Stimulated activated naive CD8-positive, alpha-beta T cell treated with anti-CD3 and anti-CD28 coated beads, Interleukin-15, amount 100 ng/mL, for 72 hours (primary cell): ENCODE data around the gene SYNGAP1.

Source experiments
- ATAC-seq: fragments of 150-1000 bp; cut with Tn5 transposase; 2 replicates; pipeline ENCODE4 v1.10.0; 2021; ENCODE audit warnings: mild to moderate bottlenecking, moderate library complexity
- DNase-seq, 2 donors: peaks; one replicate each; pipeline ENCODE4 v3.0.0; 2021 to 2022
- H3K27ac Mint-ChIP-seq, 2 donors: one replicate each; pipeline ENCODE4 v1.8.0; 2022; ENCODE audit warnings: mild to moderate bottlenecking in 2 of 2, mixed read lengths in 2 of 2, moderate library complexity in 2 of 2
- H3K27me3 Mint-ChIP-seq: one replicate; pipeline ENCODE4 v1.8.0; 2022; ENCODE audit warnings: mixed read lengths
- H3K4me1 Mint-ChIP-seq: one replicate; pipeline ENCODE4 v1.8.0; 2022; ENCODE audit warnings: mild to moderate bottlenecking, mixed read lengths
- H3K4me3 Mint-ChIP-seq, 2 donors: one replicate each; pipeline ENCODE4 v1.8.0; 2022; ENCODE audit warnings: mild to moderate bottlenecking in 2 of 2, mixed read lengths in 2 of 2, moderate library complexity in 1 of 2
- H3K9me3 Mint-ChIP-seq, 2 donors: one replicate each; pipeline ENCODE4 v1.8.0; 2022; ENCODE audit warnings: mixed read lengths in 2 of 2

The SYNGAP1 gene

DNA sequence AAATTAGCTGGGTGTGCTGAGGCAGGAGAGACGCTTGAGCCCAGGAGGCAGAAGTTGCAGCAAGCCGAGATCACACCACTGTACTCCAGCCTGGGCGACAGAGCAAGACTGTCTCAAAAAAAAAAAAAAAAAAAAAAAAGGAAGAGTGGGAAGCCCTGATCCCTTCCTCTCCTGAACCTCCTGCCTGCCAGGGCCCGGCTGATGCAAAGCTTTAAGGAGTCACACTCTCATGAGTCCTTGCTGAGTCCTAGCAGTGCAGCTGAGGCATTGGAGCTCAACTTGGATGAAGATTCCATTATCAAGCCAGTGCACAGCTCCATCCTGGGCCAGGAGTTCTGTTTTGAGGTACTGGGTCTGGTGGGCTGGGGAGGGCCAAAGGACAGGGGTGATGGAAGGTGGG, 15.1 kb downstream of the SYNGAP1 start:
- DNase-seq (no peak), ATAC-seq (no peak)
- peak overlapping the region in 1 of 2 donors; percentile 7 for H3K27ac Mint-ChIP-seq
- H3K4me1 Mint-ChIP-seq = peaks cover 39% of the 10 kb centered on the region
- no peak overlapping the region for H3K4me3 Mint-ChIP-seq
- no peaks in the 10 kb centered on the region for H3K9me3 Mint-ChIP-seq
- no peaks in the 10 kb centered on the region for H3K27me3 Mint-ChIP-seq

DNA sequence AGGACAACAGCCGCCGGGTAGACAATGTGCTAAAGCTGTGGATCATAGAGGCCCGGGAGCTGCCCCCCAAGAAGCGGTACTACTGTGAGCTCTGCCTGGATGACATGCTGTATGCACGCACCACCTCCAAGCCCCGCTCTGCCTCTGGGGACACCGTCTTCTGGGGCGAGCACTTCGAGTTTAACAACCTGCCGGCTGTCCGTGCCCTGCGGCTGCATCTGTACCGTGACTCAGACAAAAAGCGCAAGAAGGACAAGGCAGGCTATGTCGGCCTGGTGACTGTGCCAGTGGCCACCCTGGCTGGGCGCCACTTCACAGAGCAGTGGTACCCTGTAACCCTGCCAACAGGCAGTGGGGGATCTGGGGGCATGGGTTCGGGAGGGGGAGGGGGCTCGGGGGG, 17.8 kb downstream of the SYNGAP1 start:
- H3K4me3 Mint-ChIP-seq = no peak overlapping the region
- H3K27ac Mint-ChIP-seq = no peak overlapping the region
- no peaks in the 10 kb centered on the region for H3K27me3 Mint-ChIP-seq
- DNase-seq (no peak), ATAC-seq (no peak)
- H3K4me1 Mint-ChIP-seq = peaks cover 12% of the 10 kb centered on the region
- no peaks in the 10 kb centered on the region for H3K9me3 Mint-ChIP-seq

DNA sequence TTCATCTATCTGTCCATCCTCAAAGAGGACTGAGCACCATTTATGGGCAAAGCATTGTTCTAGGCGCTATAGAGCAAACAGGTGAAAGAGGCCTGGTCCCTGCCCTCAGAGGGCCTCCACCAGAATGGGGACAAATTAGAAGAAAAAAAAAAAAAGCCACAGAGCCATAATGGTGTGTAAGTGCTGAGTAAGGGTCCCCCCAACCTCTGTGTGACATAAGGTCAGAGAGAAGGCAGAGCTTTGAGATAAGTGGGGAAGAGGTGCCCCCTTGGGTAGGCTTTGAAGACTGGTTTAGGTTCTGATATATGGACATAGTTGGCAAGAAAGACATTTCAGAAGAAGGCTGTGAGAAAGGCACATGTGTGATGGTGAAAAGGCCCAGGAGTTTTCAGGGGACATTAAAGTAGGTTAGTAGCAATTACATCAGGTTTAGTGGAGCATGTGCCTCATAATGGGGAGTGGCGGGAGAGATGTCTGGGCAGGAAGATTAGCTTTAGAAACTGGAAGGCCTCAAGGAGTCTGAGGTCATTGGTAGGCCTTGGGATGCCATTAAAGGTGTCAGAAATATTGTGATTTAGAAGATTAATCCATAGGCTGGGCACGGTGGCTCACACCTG, 19.2 kb downstream of the SYNGAP1 start:
- ATAC-seq (no peak), DNase-seq (no peak)
- H3K4me3 Mint-ChIP-seq = no peak overlapping the region
- no peaks in the 10 kb centered on the region for H3K9me3 Mint-ChIP-seq
- no peaks in the 10 kb centered on the region for H3K27me3 Mint-ChIP-seq
- H3K27ac Mint-ChIP-seq = peak overlapping the region; percentile 7 to 42
- H3K4me1 Mint-ChIP-seq = peaks cover under 1% of the 10 kb centered on the region

DNA sequence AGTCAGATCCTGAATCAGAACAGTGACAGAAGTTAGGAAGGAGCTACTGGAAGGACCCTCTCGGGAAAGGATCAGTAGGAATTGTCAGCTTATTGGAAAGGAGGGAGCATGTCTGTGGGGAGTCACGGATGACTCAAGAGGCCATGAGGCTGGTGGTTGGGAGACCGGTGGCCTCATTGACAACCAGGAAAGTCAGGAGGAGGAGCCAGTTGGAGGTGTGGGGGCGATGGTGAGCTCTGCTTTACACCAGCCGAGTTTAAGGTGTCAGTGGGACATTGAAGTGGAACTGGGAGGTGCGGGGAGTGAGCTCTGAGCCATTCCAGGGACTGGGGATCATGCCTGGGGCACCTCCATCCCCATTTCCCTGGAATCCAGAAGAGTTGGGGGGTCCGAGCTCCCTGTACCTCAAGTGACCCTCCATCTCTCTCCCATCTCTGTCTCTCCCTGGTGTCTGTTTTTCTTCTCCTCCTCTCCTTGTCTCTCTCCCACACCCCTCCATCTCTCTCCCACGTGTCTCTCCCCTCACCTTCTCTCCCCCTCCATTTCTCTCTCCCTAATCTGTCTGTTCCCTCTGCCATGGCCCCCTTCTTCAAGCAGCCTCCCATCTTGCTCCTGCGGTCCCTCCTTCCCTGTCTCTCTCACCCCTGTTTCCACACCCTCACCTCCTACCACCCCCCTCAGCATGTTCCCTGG, 20.2 kb downstream of the SYNGAP1 start:
- Mint-ChIP-seq H3K9me3 (no peaks in the 10 kb centered on the region), H3K27me3 (no peaks in the 10 kb centered on the region), H3K4me3 (no peak overlapping the region), H3K4me1 (no peaks in the 10 kb centered on the region), H3K27ac (no peak overlapping the region)
- DNase-seq (no peak), ATAC-seq (no peak)

DNA sequence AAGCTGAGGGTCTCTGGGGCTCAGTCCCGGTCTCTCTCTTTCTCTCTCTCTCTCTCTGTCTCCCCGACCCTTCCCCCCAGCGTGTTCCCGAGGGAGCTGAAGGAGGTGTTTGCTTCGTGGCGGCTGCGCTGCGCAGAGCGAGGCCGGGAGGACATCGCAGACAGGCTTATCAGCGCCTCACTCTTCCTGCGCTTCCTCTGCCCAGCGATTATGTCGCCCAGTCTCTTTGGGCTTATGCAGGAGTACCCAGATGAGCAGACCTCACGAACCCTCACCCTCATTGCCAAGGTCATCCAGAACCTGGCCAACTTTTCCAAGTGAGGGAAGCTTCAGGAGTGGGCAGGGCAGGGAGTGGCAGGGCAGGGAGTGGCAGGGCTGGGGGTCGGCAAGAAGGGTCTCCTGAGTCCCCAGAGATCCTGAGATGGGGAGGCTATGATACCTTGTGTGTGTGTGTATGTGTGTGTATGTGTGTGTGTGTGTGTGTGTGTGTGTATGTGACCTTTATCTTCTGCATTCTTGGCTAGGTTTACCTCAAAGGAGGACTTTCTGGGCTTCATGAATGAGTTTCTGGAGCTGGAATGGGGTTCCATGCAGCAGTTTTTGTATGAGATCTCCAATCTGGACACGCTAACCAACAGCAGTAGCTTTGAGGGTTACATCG, 20.9 kb downstream of the SYNGAP1 start:
- H3K27ac Mint-ChIP-seq = no peak overlapping the region
- H3K4me3 Mint-ChIP-seq = no peak overlapping the region
- H3K27me3 Mint-ChIP-seq = no peaks in the 10 kb centered on the region
- H3K9me3 Mint-ChIP-seq = no peaks in the 10 kb centered on the region
- no peak for DNase-seq
- H3K4me1 Mint-ChIP-seq = no peaks in the 10 kb centered on the region
- ATAC-seq = no peak

DNA sequence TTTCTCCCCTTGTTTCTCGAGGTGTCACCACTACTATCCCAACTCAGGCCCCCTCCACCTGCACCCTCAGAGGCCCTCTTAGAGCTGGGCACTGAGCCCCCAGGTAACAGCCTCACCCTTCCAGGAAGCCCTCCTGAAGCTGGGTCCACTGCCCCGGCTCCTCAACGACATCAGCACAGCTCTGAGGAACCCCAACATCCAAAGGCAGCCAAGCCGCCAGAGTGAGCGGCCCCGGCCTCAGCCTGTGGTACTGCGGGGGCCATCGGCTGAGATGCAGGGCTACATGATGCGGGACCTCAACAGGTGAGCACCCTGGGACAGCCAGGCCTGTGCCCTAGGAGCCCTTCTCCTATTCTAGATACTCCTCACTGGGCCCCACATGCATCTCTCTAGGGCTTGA, 21.6 kb downstream of the SYNGAP1 start:
- Mint-ChIP-seq H3K4me1 (no peaks in the 10 kb centered on the region), H3K4me3 (no peak overlapping the region), H3K9me3 (no peaks in the 10 kb centered on the region), H3K27ac (no peak overlapping the region), H3K27me3 (no peaks in the 10 kb centered on the region)
- ATAC-seq (no peak), DNase-seq (no peak)

DNA sequence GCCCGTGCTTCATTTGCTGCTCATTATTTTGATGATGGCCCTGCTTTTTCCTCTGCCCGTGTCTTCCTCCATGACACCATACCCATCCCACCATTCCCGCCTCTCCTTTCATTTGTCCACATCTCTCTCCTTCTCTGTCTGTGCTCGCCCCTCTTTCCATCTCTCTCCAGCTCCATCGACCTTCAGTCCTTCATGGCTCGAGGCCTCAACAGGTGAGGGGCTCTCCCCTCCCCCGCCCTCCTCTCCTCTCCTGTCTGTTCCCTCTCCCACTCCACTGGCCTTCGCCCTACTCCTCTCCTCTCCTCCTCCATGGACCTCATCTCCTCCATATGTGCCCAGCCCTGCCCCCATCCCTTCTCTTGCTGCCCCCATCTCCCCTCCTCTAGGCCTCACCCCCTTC, 22.4 kb downstream of the SYNGAP1 start:
- DNase-seq (no peak), ATAC-seq (no peak)
- no peak overlapping the region for H3K27ac Mint-ChIP-seq
- no peak overlapping the region for H3K4me3 Mint-ChIP-seq
- H3K9me3 Mint-ChIP-seq = no peaks in the 10 kb centered on the region
- no peaks in the 10 kb centered on the region for H3K27me3 Mint-ChIP-seq
- H3K4me1 Mint-ChIP-seq = peaks cover 2% of the 10 kb centered on the region

DNA sequence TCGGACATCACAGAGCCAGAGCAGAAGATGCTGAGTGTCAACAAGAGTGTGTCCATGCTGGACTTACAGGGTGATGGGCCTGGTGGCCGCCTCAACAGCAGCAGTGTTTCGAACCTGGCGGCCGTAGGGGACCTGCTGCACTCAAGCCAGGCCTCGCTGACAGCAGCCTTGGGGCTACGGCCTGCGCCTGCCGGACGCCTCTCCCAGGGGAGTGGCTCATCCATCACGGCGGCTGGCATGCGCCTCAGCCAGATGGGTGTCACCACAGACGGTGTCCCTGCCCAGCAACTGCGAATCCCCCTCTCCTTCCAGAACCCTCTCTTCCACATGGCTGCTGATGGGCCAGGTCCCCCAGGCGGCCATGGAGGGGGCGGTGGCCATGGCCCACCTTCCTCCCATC, 23.2 kb downstream of the SYNGAP1 start:
- Mint-ChIP-seq H3K4me1 (peaks cover 9% of the 10 kb centered on the region), H3K27me3 (no peaks in the 10 kb centered on the region), H3K4me3 (no peak overlapping the region), H3K9me3 (no peaks in the 10 kb centered on the region), H3K27ac (peak overlapping the region in 1 of 2 donors; percentile 50)
- DNase-seq (no peak), ATAC-seq (no peak)

DNA sequence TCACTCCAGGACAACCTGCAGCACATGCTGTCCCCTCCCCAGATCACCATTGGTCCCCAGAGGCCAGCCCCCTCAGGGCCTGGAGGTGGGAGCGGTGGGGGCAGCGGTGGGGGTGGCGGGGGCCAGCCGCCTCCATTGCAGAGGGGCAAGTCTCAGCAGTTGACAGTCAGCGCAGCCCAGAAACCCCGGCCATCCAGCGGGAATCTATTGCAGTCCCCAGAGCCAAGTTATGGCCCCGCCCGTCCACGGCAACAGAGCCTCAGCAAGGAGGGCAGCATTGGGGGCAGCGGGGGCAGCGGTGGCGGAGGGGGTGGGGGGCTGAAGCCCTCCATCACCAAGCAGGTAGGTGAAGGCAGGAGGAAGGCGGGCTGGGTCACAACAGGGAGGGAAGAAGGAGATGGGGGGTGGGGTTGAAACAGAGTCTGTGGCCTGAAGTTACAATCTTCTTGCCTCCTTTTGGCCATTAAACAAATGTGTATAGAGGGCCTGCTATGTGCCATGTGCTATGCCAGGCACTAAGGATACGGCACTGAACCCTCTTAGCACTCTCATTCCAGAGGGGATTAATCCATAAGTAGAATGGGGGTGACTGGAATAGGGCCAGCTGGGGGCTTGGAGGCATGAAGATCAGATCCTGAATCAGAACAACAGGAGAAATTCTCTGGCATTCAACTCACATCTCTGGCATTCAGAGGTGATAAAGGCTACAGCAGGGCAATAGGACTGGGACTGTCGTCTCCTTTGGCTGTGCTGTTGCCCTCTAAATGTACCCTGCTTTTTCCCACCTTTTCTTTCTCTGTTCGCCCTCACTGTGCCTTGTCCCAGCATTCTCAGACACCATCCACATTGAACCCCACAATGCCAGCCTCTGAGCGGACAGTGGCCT, 24.0 kb downstream of the SYNGAP1 start:
- H3K9me3 Mint-ChIP-seq = no peaks in the 10 kb centered on the region

DNA sequence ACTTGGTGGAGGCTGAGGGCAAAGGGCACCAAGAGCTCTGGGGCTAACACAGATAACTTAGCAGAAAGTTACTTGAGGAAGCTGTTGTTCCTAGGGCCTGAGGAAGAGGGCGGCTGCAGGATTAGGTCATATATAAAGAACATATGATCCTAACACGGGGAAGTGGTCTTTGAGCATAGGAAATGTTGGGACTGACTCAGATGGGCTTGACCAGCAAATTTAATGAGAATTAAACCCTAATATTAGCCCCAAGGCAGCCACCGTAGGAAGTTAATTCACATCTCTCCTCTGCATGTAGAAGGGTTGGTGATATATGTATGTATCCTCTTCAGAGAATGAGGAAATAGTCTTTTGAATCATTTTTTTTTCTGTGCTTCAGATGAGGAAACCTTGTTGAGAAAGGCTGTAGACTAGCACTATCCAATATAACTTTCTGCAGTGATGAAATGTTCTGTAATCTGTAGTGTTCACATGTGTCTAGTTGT, 25.3 kb downstream of the SYNGAP1 start:
- DNase-seq = no peak
- Mint-ChIP-seq H3K4me1 (peaks cover 12% of the 10 kb centered on the region), H3K27ac (peak overlapping the region; percentile 7 to 50), H3K27me3 (no peaks in the 10 kb centered on the region), H3K9me3 (no peaks in the 10 kb centered on the region), H3K4me3 (no peak overlapping the region)
- no peak for ATAC-seq

More for the DNA sequence above, 24.0 kb downstream of the SYNGAP1 start:
- no peak overlapping the region for H3K27ac Mint-ChIP-seq
- ATAC-seq (no peak), DNase-seq (no peak)
- H3K4me3 Mint-ChIP-seq = no peak overlapping the region
- peaks cover 12% of the 10 kb centered on the region for H3K4me1 Mint-ChIP-seq
- no peaks in the 10 kb centered on the region for H3K27me3 Mint-ChIP-seq

DNA sequence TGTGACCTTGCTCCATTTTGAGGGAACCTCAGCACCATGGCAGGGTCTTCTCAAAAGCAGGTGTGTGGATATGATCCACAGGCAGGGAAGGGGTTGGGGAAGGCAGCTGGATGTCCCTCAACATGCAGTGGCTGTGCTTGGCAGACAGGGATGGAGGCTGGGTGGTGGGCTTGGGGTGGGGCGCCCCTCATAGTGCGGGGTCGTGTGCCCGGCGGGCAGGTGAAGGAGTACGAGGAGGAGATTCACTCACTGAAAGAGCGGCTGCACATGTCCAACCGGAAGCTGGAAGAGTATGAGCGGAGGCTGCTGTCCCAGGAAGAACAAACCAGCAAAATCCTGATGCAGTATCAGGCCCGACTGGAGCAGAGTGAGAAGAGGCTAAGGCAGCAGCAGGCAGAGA, 26.5 kb downstream of the SYNGAP1 start:
- Mint-ChIP-seq H3K4me3 (no peak overlapping the region), H3K27ac (peak overlapping the region in 1 of 2 donors; percentile 76), H3K9me3 (no peaks in the 10 kb centered on the region)

DNA sequence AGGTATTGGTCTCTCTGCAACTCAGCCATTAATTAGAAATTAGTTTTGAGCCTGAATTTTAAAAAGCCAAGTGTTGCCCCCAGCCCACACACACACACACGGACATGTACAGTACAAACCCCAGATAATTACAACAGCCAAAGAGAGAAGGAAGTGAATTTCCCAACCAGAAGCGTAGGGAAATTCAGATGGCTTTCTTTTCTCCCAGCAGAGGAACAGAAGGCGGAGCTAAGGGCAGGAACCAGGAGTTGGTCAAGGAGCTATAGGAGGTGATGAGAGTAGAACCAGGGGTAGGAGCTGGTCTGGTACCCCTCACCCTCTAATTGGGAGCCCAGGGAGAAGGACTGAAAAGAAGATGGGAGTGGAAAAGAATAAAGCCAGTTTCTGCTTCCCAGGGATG, 30.6 kb downstream of the SYNGAP1 start:
- no peak for ATAC-seq
- no peak overlapping the region for H3K4me3 Mint-ChIP-seq
- H3K27ac Mint-ChIP-seq = no peak overlapping the region

More for the DNA sequence above, 26.5 kb downstream of the SYNGAP1 start:
- Mint-ChIP-seq H3K27me3 (no peaks in the 10 kb centered on the region), H3K4me1 (peaks cover 19% of the 10 kb centered on the region)
- ATAC-seq (no peak), DNase-seq (no peak)

DNA sequence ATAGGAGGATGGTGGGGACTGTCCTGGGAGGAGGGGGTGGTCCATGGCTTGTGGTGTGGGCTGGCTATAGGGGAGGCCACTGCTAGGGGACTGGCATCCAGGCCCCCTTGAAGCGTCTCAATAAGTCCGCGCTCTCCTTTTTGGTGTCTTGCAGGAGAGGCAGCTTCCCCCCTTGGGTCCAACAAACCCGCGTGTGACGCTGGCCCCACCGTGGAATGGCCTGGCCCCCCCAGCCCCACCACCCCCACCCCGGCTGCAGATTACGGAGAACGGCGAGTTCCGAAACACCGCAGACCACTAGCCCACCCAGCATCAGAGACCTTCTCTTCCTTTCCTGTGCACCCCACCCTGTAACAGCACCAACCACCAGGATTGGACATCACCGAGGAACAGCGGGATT, 31.7 kb downstream of the SYNGAP1 start:
- H3K4me3 Mint-ChIP-seq = no peak overlapping the region
- no peaks in the 10 kb centered on the region for H3K9me3 Mint-ChIP-seq
- ATAC-seq (no peak), DNase-seq (peak in 1 of 2 donors; percentile 4)
- H3K4me1 Mint-ChIP-seq = peaks cover 66% of the 10 kb centered on the region
- no peak overlapping the region for H3K27ac Mint-ChIP-seq
- no peaks in the 10 kb centered on the region for H3K27me3 Mint-ChIP-seq

More for the DNA sequence above, 30.6 kb downstream of the SYNGAP1 start:
- Mint-ChIP-seq H3K27me3 (no peaks in the 10 kb centered on the region), H3K9me3 (no peaks in the 10 kb centered on the region), H3K4me1 (peaks cover 54% of the 10 kb centered on the region)
- no peak for DNase-seq

DNA sequence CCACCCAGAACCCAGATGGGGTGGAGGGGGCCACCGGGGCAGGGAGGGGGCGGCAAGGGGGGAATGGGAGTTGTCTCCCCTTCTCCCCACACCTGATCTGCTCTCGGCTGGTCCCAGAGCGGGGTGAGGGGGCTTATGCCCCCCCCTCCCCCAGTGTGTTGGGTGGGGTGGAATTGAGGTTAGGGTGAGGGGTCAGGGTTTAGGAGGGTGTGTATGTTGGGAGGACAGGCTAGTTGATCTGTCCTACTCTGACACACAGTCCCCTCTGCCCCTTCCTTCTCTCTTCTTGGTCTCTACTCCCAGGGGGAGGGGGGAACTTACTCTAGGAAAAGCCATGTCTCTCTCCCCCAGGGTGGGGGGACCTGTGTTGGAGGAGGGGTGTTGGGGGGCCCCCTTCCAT, 32.6 kb downstream of the SYNGAP1 start:
- Mint-ChIP-seq H3K27ac (peak overlapping the region in 1 of 2 donors; percentile 85), H3K9me3 (no peaks in the 10 kb centered on the region)

DNA sequence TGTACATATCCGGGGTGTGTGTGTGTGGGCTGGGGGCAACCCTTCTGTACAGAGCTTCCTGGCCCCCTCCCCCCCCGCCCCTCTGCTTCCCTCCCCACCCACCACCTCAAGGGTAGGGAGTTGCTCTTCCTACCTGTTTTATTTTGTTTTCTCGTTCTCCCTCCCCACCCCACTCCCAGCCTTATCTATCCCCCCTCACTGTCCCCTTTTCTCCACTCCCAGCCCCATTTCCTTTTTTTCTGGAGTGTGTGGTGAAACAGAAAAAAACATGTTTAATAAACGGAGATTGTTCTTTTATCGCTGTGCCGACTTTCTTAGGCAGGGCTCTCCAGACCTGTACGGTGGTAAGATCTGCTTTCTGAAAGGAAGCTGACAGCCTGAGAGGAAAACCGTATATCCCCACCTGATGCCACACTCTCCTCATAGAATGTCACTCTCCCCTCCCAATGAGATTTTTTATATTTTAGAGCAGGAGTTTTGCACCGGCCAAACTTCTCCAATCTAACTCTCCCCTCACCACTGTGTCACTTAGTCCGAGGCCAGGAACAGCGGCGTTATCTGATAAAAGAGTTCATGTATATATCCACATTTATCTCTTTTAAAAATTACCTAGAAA, 33.6 kb downstream of the SYNGAP1 start:
- Mint-ChIP-seq H3K27me3 (no peaks in the 10 kb centered on the region), H3K4me1 (peaks cover 54% of the 10 kb centered on the region), H3K9me3 (no peaks in the 10 kb centered on the region), H3K27ac (peak overlapping the region; percentile 93 to 95), H3K4me3 (peak overlapping the region; percentile 93 to 97)
- no peak for ATAC-seq
- peak in 1 of 2 donors; percentile 8 for DNase-seq

More for the DNA sequence above, 32.6 kb downstream of the SYNGAP1 start:
- DNase-seq (peak in 1 of 2 donors; percentile 9), ATAC-seq (no peak)
- Mint-ChIP-seq H3K4me3 (no peak overlapping the region), H3K4me1 (peaks cover 62% of the 10 kb centered on the region), H3K27me3 (no peaks in the 10 kb centered on the region)
